Measurements from ENCODE around the gene NCKAP5. TPM values are rescaled to one million over a fixed set of nuclear protein-coding genes. Genes with fewer than 3 reads are reported as not detected.

The NCKAP5 gene
- total RNA-seq, 1 donor from 2014 or later: 7.9 TPM

- no peak for DNase-seq (ENCODE audit: low spot score)
Measured at GRCh38 chr2:132668987-132669907, 899.0 kb downstream of the NCKAP5 start.

- DNase-seq (ENCODE audit: low spot score): no peak
Measured at GRCh38 chr2:132668189-132668823, 900.0 kb downstream of the NCKAP5 start.

- no peak for DNase-seq (ENCODE audit: low spot score)
Measured at GRCh38 chr2:132667706-132668105, 900.6 kb downstream of the NCKAP5 start.

GRCh38 chr2:132665401-132666140, 902.7 kb downstream of the NCKAP5 start:
- no peak for DNase-seq (ENCODE audit: low spot score)

GRCh38 chr2:132664096-132664495, 904.2 kb downstream of the NCKAP5 start:
- no peak for DNase-seq (ENCODE audit: low spot score)

GRCh38 chr2:132662732-132663131, 905.5 kb downstream of the NCKAP5 start:
- no peak for DNase-seq (ENCODE audit: low spot score)

GRCh38 chr2:132659331-132659730, 908.9 kb downstream of the NCKAP5 start:
- no peak for DNase-seq (ENCODE audit: low spot score)

GRCh38 chr2:132656266-132656975, 911.8 kb downstream of the NCKAP5 start:
- DNase-seq (ENCODE audit: low spot score): peak; percentile 22

GRCh38 chr2:132654968-132655367, 913.3 kb downstream of the NCKAP5 start:
- DNase-seq (ENCODE audit: low spot score): no peak

- no peak for DNase-seq (ENCODE audit: low spot score)
Measured at GRCh38 chr2:132654335-132654734, 913.9 kb downstream of the NCKAP5 start.

- no peak for DNase-seq (ENCODE audit: low spot score)
Measured at GRCh38 chr2:132652474-132652873, 915.8 kb downstream of the NCKAP5 start.

- DNase-seq (ENCODE audit: low spot score): no peak
Measured at GRCh38 chr2:132651115-132652045, 916.9 kb downstream of the NCKAP5 start.

- no peak for DNase-seq (ENCODE audit: low spot score)
Measured at GRCh38 chr2:132646540-132647108, 921.6 kb downstream of the NCKAP5 start.

GRCh38 chr2:132645722-132646539, 922.3 kb downstream of the NCKAP5 start:
- DNase-seq (ENCODE audit: low spot score): no peak

- no peak for DNase-seq (ENCODE audit: low spot score)
Measured at GRCh38 chr2:132645176-132645575, 923.1 kb downstream of the NCKAP5 start.

- no peak for DNase-seq (ENCODE audit: low spot score)
Measured at GRCh38 chr2:132642415-132642814, 925.8 kb downstream of the NCKAP5 start.

GRCh38 chr2:132641819-132642218, 926.4 kb downstream of the NCKAP5 start:
- DNase-seq (ENCODE audit: low spot score): no peak

- no peak for DNase-seq (ENCODE audit: low spot score)
Measured at GRCh38 chr2:132640116-132640515, 928.1 kb downstream of the NCKAP5 start.

All from umbilical cord (tissue), 2 donors.